NCI-H1436 treated with DMSO at 0.1 percent for 48 hours (cell line): ENCODE results near the gene CFAP90.
A peak's percentile ranks its signal among the peaks of the same experiment; 100 is the strongest.

ENCODE experiments used
- DNase-seq: peaks from one replicate; lab custom pipeline; 2025; lab: John Stamatoyannopoulos, UW

Gene CFAP90

DNA sequence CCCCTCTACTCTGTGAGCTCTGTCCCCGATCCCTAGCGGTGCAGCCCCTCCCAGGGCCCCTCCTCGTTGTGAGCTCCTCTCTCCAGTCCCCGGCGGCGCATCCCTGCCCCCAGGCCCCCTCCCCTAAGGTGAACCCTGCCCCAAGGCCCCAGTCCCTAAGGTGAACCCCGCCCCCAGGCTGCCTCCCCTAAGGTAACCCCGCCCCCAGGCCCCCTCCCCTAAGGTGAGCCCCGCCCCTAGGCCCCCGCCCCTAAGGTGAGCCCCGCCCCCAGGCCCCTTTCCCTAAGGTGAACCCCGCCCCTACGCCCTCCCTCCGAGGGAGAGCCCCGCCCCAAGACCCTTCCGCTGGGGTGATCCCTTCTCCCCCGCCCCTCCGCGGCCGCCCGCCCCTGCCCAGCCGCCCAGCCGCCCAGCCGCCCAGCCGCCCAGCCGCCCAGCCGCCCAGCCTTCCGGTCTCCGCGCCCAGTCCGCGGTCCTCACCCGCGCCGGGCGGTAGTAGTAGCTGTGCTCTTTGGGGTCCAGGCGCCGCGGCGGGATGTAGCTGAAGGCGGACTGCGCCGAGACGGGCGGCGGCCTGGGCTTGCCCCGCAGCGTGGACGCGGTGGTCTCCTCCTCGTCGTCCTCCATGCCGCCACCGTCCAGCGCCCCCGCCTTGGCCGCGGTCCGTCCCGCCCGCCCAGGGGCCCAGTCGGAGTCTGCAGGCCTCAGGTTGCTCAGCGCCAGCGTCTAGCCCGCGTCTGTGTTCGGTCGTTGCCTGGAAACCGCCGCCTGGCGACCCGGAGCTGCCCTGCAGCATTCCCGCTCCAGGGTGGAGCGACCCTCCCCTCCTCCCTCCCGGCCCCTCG lies at the start of gene CFAP90:
CFAP90 (minus strand) TSS at position 739 of the 845 bp plus-strand sequence; CDS start at position 627, 112 bp downstream.
- DNase-seq: no peak

DNA sequence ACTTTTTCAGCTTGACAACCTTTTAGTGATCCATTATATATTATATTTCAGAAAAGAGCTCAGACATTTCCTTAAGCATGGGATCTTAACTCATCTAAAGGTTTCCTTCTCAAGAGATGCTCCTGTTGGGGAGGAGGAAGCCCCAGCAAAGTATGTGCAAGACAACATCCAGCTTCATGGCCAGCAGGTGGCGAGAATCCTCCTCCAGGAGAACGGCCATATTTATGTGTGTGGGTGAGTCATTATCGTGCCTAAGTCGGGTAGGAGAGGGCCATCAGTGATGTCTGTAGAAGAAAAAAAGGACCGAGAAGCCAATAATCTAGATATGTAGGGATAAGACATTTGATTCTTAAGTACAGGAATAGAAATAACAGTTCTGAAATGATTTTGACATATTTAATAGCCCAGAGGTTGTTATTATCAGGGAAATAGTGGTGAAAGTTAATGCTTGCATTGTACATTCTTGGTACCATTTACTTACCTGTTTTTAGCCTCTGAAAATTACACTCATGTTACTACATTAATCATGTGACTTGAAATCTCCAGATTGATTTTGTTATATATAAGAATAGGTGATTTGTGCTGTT lies 46.2 kb upstream of the CFAP90 start:
- no peak for DNase-seq

DNA sequence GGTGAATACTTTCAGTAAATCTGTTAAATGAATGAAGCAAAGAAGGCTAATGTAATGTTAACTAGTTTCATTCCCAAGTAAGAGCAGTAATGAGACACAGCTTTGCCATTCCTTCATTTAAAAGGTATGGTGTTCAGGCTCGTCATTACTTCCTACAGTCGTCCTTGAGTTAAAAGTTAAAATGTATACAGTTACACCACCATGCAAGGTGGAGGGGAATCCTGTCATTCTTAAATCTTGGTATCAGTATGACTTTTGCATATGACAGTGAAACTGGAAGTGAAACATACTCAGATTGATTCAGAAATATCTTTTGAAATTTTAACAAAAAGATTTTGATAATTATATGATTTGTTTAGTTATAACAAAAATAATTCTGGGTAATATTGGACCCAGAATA lies 43.9 kb upstream of the CFAP90 start:
- DNase-seq: no peak

DNA sequence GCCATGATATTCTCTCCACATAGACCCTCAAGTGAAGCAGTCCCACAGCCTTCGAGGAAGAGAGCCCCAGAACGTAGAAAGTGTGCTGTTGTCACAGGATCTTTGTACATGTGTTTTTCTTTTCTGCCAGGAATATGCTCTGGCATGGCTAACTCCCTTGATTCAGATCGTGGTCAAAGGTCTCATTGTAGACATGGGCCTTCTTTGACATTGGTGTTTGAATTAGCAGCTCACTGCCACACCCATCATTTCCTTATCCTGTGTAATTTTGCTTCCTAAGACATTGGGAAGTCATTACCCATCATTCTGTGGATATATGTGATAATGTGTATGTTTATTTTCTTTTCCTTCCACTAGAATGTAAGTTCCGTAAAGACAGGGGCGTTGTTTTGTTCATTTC lies 43.5 kb upstream of the CFAP90 start:
- DNase-seq: no peak

DNA sequence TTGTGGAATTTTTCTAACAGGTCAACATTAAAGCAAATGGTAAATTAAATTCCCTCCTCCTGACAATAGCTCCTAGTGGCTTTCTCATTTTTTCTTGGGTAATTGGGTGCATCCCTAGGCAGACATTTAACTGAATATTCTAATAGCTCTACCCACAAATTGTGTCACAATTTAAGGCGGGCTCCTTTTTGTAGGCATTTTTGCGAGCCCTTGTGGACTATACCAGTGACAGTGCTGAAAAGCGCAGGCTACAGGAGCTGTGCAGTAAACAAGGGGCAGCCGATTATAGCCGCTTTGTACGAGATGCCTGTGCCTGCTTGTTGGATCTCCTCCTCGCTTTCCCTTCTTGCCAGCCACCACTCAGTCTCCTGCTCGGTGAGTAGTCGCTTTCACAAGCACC lies 38.0 kb upstream of the CFAP90 start:
- DNase-seq: no peak

GRCh38 chr5:7886849-7887475 lies 36.0 kb upstream of the CFAP90 start:
- DNase-seq: no peak

DNA sequence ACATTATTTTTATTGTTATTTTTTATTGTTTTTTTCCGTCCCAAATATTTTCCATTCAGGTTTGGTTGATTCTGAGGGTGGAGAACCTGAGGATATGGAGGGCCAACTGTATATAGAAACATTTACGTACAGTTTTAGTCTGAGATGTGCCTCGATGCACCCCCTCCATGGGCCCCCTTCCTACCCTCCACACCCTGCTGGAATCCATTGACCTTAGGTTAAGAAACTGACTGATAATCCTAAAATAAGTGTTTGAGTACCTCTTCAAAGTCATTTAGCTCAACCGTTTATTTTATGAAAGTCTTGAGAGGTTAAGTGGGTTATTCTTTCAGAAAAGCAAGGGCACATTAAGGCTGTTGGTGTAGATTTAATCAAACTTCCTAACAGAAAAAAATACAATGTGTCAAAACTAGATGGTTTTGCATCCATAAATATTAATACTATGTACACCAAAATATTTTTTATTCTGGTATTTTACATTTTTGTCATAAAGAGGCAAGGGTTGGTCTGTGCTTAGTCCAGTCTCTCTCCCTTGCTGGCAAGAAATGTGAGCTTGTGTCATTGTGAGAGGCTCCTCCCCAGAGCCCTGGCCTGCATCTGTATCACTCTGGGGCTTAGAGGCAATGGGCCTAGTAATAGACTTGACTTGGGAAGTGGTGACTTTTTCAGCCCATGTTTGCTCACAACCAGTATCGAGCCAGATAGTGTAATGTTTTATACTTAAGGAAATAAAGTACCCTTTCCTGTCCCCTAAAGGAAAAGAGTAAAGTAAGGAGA lies 33.7 kb upstream of the CFAP90 start:
- DNase-seq: no peak

DNA sequence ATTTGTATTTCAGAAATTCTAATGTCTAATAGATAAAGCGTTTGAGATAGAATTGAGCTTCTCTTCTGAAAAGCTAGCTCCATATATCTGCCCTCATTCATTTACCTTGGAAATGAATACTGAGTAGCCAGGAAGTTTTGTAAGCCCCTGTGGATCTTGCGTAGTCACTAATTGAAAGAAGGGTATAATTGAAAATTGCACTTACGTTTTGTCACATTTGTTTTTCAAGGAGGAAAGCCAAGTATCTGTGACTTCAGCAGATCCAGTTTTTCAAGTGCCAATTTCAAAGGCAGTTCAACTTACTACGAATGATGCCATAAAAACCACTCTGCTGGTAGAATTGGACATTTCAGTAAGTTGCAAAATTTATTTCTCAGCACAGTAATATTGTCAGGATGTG lies 32.0 kb upstream of the CFAP90 start:
- no peak for DNase-seq

GRCh38 chr5:7881816-7882215 lies 30.9 kb upstream of the CFAP90 start:
- no peak for DNase-seq

- DNase-seq: no peak
These were observed 30.2 kb upstream of the CFAP90 start for GRCh38 chr5:7881091-7881490.

GRCh38 chr5:7878381-7878873 lies 27.5 kb upstream of the CFAP90 start:
- DNase-seq: no peak

- no peak for DNase-seq
These were observed 26.9 kb upstream of the CFAP90 start for GRCh38 chr5:7877851-7878250.

DNA sequence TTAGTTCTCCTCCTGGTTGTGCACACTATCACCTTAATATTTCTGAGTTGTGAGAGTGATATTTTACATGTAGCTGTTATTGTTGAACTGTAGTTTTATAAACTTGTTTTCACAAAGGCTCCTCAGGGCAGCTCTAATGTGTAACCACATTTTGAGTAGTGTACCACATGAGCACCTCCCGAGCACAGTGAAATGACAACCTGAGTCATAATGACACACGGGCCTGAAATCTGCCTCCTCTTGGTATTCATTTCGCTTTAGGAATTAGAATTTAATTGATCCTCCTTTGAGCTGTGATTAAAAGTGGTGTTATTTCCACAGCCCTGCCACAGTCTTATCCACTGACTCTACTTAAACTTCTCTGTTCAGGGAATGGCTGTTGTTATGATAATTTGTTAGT lies 25.9 kb upstream of the CFAP90 start:
- DNase-seq: no peak

DNA sequence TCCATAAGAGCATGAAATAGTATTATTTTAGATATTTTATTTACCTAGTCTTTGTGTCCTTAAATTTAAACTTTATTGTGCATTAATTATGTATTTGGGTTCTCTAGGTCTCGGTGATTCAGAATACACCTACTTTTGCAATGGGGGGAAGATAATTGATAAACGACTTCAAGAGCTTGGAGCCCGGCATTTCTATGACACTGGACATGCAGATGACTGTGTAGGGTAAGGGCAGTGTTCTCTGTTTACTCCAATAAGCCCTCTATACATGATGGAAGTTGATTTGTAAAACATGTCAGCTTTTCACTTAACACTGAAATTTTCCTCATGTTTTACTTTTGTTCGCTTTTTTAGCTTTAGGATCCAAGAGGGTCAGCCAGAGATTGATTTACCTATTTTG lies 24.2 kb upstream of the CFAP90 start:
- no peak for DNase-seq

DNA sequence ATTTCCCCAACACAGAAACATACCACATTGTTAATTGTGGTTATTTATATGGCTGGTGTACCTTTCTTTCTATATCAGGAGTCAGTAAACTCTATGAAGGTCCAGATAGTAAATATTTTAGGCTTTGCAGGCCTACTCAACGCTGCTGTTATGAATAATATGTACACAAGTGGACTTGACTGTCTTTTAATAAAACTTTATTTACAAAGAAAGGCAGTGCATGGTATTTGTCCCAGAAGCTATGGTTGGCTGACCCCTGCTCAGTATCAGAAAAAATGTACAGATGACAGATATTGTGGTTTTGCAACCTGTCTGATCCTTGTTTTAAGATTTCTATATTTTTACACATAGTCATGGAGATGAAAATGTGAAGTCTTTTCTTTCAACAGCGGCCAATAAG lies 23.7 kb upstream of the CFAP90 start:
- DNase-seq: no peak

- DNase-seq: no peak
These were observed 22.3 kb upstream of the CFAP90 start for GRCh38 chr5:7873216-7873615.

- no peak for DNase-seq
These were observed 21.7 kb upstream of the CFAP90 start for GRCh38 chr5:7872517-7873130.

GRCh38 chr5:7871653-7872052 lies 20.7 kb upstream of the CFAP90 start:
- DNase-seq: no peak

DNA sequence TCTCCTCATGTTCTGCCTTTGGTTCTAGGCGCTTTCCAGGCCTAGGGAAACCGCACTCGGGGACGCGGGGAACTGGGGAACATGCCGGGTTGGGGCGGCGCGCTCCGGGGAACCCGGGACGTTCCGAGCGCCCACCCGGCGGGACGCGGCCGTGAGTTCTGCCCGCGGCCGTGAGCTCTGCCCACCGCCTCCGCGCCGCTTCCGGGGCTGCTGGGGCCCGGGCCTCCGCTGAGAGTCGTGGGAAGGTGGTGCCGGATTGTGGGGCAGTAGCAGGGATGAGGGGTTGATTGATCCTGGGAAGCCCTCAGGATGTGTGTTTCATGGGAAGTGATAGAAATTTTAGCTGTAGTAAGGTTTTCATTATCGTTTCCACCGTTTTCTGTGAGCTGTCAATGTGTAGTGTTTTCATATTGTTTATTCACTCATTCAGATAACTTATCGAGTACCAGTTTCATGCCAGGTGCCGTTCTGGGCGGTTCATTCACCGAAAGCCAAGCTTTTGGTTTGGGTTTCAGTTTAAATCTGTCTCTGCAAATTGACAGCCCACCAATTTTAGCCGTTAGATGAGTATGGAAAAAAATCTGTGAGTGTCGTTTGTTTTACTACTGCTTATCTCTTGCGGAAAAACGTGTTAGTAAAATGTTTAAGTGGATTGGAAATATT lies 18.7 kb upstream of the CFAP90 start:
- DNase-seq: no peak

GRCh38 chr5:7868773-7869473 lies 18.0 kb upstream of the CFAP90 start, which contains the start of the genes FASTKD3 and MTRR:
Gene FASTKD3 (minus strand): TSS chr5:7869031. CDS start chr5:7868083, 948 bp downstream.
Gene MTRR (plus strand): TSS chr5:7869148. CDS start chr5:7870795, 1,647 bp downstream.
- DNase-seq: peak; percentile 19

DNA sequence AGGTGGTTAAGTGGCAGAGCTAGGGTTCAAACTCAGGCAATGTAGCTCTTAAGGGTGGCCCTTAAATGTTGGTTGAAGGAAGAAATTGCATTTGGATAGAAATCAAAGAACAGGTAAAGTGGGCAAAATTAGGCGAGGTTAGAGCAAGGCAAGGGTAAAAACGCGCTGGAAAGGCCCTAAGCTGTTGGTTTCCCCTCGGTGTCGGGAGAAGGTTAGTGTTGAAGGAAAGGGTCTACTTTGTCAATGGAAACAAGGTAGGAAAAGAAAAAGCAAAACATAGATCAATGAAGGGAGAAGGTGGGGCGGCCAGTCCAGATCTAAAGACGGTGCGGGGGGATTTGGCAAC lies 17.5 kb upstream of the CFAP90 start:
- no peak for DNase-seq
